GM12892 (cell line): Measurements from ENCODE around the gene CLDN9.

Experiments used
- DNase-seq: peaks from one replicate; pipeline ENCODE4 v3.0.0; 2011; ENCODE audit not compliant: insufficient read length
- FAIRE-seq: peaks from 2 replicates; lab custom pipeline; 2011; peaks lifted over from hg19 to GRCh38; lab: Jason Lieb, UNC
- POLR2A ChIP-seq: IDR thresholded peaks from 2 replicates; pipeline ENCODE4 v1.6.1; 2011; ENCODE audit warnings: low read depth, low read length, control low read depth
- POLR2AphosphoS5 ChIP-seq: IDR thresholded peaks from 2 replicates; pipeline ENCODE4 v1.6.1; 2011; ENCODE audit warnings: low read depth, low read length, control low read depth
- TAF1 ChIP-seq: IDR thresholded peaks from 2 replicates; pipeline ENCODE4 v1.6.1; 2011; ENCODE audit warnings: low read depth, mild to moderate bottlenecking, control low read depth, low read length, borderline replicate concordance

CLDN9 gene

GRCh38 chr16:3001316-3001715 lies 11.4 kb upstream of the CLDN9 start:
- no peak for TF ChIP-seq POLR2AphosphoS5
- no peak for TF ChIP-seq POLR2A
- TF ChIP-seq TAF1 = no peak
- FAIRE-seq = no peak
- DNase-seq = no peak

- FAIRE-seq = peak; percentile 99
- TF ChIP-seq POLR2AphosphoS5 (no peak), POLR2A (no peak), TAF1 (no peak)
- DNase-seq = peak; percentile 100
Observed at GRCh38 chr16:3003582-3004270, 9.0 kb upstream of the CLDN9 start.

GRCh38 chr16:3004319-3004718 lies 8.4 kb upstream of the CLDN9 start:
- DNase-seq (no peak), FAIRE-seq (no peak)
- TF ChIP-seq TAF1 = no peak
- no peak for TF ChIP-seq POLR2A
- TF ChIP-seq POLR2AphosphoS5 = no peak

- TF ChIP-seq TAF1 (no peak), POLR2AphosphoS5 (no peak), POLR2A (no peak)
- no peak for DNase-seq
Observed at GRCh38 chr16:3004781-3005284, 7.9 kb upstream of the CLDN9 start.

GRCh38 chr16:3007059-3007956 lies 5.4 kb upstream of the CLDN9 start:
- no peak for TF ChIP-seq POLR2A
- TF ChIP-seq TAF1 = no peak
- no peak for TF ChIP-seq POLR2AphosphoS5
- DNase-seq (no peak), FAIRE-seq (peak; percentile 50)

More at GRCh38 chr16:3004781-3005284, 7.9 kb upstream of the CLDN9 start:
- no peak for FAIRE-seq

- no peak for TF ChIP-seq POLR2AphosphoS5
- TF ChIP-seq POLR2A = no peak
- no peak for TF ChIP-seq TAF1
- DNase-seq (no peak), FAIRE-seq (no peak)
Observed at GRCh38 chr16:3007957-3008689, 4.6 kb upstream of the CLDN9 start.

- TF ChIP-seq TAF1 (no peak), POLR2AphosphoS5 (no peak), POLR2A (no peak)
- FAIRE-seq = no peak
Observed at GRCh38 chr16:3008690-3009037, 4.1 kb upstream of the CLDN9 start.

GRCh38 chr16:3009568-3010390 lies 2.9 kb upstream of the CLDN9 start:
- FAIRE-seq (no peak), DNase-seq (no peak)
- TF ChIP-seq POLR2AphosphoS5 = no peak
- TF ChIP-seq TAF1 = no peak
- TF ChIP-seq POLR2A = no peak

More at GRCh38 chr16:3008690-3009037, 4.1 kb upstream of the CLDN9 start:
- DNase-seq = no peak

- FAIRE-seq (no peak), DNase-seq (no peak)
- no peak for TF ChIP-seq POLR2A
- no peak for TF ChIP-seq POLR2AphosphoS5
- no peak for TF ChIP-seq TAF1
Observed at GRCh38 chr16:3010510-3010909, 2.2 kb upstream of the CLDN9 start.

GRCh38 chr16:3012246-3012645 lies 477 bp upstream of the CLDN9 start:
- DNase-seq = no peak
- no peak for FAIRE-seq
- no peak for TF ChIP-seq POLR2AphosphoS5
- no peak for TF ChIP-seq POLR2A
- no peak for TF ChIP-seq TAF1
